Left hindlimb (tissue), 1 donor: ENCODE measurements around the gene APOBEC3H.
"Not testable (repeated sequence)": the region's sequence is repeated elsewhere in the genome, so short reads cannot be mapped to it uniquely, and the experiment has no call there.

ENCODE experiments used
- DNase-seq: peaks from one replicate; pipeline ENCODE4 v3.0.0-alpha.2; 2018

Gene APOBEC3H

GRCh38 chr22:39097098-39098020 is at the start of gene APOBEC3H:
Gene APOBEC3H, plus strand, starts transcription at chr22:39097244. Its CDS starts 3,035 bp downstream, at chr22:39100279.
- DNase-seq = no peak

GRCh38 chr22:39049486-39049885 is 47.6 kb upstream of the APOBEC3H start:
- DNase-seq = not testable (repeated sequence)

GRCh38 chr22:39051844-39052495 is 45.1 kb upstream of the APOBEC3H start:
- not testable (repeated sequence) for DNase-seq

GRCh38 chr22:39055658-39056057 is 41.4 kb upstream of the APOBEC3H start:
- DNase-seq = no peak

- DNase-seq = not testable (repeated sequence)
Observed at GRCh38 chr22:39061290-39061689, 35.8 kb upstream of the APOBEC3H start.

GRCh38 chr22:39061951-39062350 is 35.1 kb upstream of the APOBEC3H start:
- DNase-seq = not testable (repeated sequence)

- DNase-seq = not testable (repeated sequence)
Observed at GRCh38 chr22:39063904-39064303, 33.1 kb upstream of the APOBEC3H start.

GRCh38 chr22:39066442-39067276 is 30.4 kb upstream of the APOBEC3H start:
- DNase-seq = not testable (repeated sequence)

GRCh38 chr22:39068033-39068785 is 28.8 kb upstream of the APOBEC3H start:
- DNase-seq = no peak

GRCh38 chr22:39070186-39070585 is 26.9 kb upstream of the APOBEC3H start:
- DNase-seq = no peak

GRCh38 chr22:39072581-39072981 is 24.5 kb upstream of the APOBEC3H start:
- DNase-seq = not testable (repeated sequence)

- DNase-seq = no peak
Observed at GRCh38 chr22:39073981-39074380, 23.1 kb upstream of the APOBEC3H start.

- not testable (repeated sequence) for DNase-seq
Observed at GRCh38 chr22:39076155-39077025, 20.7 kb upstream of the APOBEC3H start.

- DNase-seq = not testable (repeated sequence)
Observed at GRCh38 chr22:39077026-39077840, 19.8 kb upstream of the APOBEC3H start, which contains the start of gene APOBEC3G. Gene APOBEC3G, plus strand, starts transcription at chr22:39077275. Its CDS starts 87 bp downstream, at chr22:39077362.

GRCh38 chr22:39077912-39078311 is 19.1 kb upstream of the APOBEC3H start:
- DNase-seq = not testable (repeated sequence)

GRCh38 chr22:39078329-39078728 is 18.7 kb upstream of the APOBEC3H start:
- DNase-seq = no peak

GRCh38 chr22:39079054-39079637 is 17.9 kb upstream of the APOBEC3H start:
- not testable (repeated sequence) for DNase-seq

GRCh38 chr22:39080052-39080762 is 16.8 kb upstream of the APOBEC3H start:
- DNase-seq = no peak

GRCh38 chr22:39081016-39081415 is 16.0 kb upstream of the APOBEC3H start:
- no peak for DNase-seq
